Gastroesophageal sphincter (tissue), 3 donors: Measurements from ENCODE around the gene CYB561A3.

ENCODE experiments used
- EP300 ChIP-seq: sonication (generic); formaldehyde crosslinking; IDR thresholded peaks from one replicate; pipeline ENCODE4 v1.6.1; 2017; ENCODE audit warnings: antibody characterized with exemption, mild to moderate bottlenecking
- POLR2A ChIP-seq, 2 donors: fragments of 450-650 bp; IDR thresholded peaks; one replicate each; pipeline ENCODE4 v1.6.1; 2017; ENCODE audit warnings: antibody characterized with exemption in 2 of 2, mild to moderate bottlenecking in 2 of 2, moderate library complexity in 1 of 2
- POLR2AphosphoS5 ChIP-seq: sonication (generic); formaldehyde crosslinking; IDR thresholded peaks from one replicate; pipeline ENCODE4 v1.6.1; 2017; ENCODE audit warnings: antibody characterized with exemption
- TF ChIP-seq, protein P1 (sequence below), 4 experiments: fragments of 200-600 bp in 2 of 4; fragments of 450-650 bp in 2 of 4; sonication (generic) in 1 of 4; IDR thresholded peaks; one replicate each; pipeline ENCODE4 v1.5.1; 2017 to 2019; ENCODE audit warnings: antibody characterized with exemption in 4 of 4, mild to moderate bottlenecking in 2 of 4, moderate library complexity in 2 of 4

GRCh38 chr11:61404103-61404502, 42.4 kb upstream of the CYB561A3 start:
- TF ChIP-seq EP300 (no peak), POLR2AphosphoS5 (no peak), POLR2A (IDR thresholded peaks at IDR 0.05) (no peak)
- TF ChIP-seq, protein P1, sequence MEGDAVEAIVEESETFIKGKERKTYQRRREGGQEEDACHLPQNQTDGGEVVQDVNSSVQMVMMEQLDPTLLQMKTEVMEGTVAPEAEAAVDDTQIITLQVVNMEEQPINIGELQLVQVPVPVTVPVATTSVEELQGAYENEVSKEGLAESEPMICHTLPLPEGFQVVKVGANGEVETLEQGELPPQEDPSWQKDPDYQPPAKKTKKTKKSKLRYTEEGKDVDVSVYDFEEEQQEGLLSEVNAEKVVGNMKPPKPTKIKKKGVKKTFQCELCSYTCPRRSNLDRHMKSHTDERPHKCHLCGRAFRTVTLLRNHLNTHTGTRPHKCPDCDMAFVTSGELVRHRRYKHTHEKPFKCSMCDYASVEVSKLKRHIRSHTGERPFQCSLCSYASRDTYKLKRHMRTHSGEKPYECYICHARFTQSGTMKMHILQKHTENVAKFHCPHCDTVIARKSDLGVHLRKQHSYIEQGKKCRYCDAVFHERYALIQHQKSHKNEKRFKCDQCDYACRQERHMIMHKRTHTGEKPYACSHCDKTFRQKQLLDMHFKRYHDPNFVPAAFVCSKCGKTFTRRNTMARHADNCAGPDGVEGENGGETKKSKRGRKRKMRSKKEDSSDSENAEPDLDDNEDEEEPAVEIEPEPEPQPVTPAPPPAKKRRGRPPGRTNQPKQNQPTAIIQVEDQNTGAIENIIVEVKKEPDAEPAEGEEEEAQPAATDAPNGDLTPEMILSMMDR (IDR thresholded peaks at IDR 0.05) = no peak
